H9 (cell line): Measurements from ENCODE around the gene CEP112. TPM values are rescaled to one million over a fixed set of nuclear protein-coding genes. Genes with fewer than 3 reads are reported as not detected.

Source experiments
- DNase-seq: peaks from one replicate; pipeline ENCODE4 v3.0.0-alpha.2; 2017
- H2AFZ ChIP-seq: one replicate; pipeline ENCODE4 v1.6.1; 2013; ENCODE audit warnings: mild to moderate bottlenecking, low read length, control low read depth, moderate library complexity
- H2AK5ac ChIP-seq: 2 replicates; pipeline ENCODE4 v1.6.1; 2013; ENCODE audit warnings: low read length, control low read depth, mixed read lengths; ENCODE audit not compliant: insufficient read length
- H2BK120ac ChIP-seq: one replicate; pipeline ENCODE4 v1.6.1; 2013; ENCODE audit warnings: low read depth, mild to moderate bottlenecking, low read length, control low read depth, inconsistent platforms; ENCODE audit not compliant: poor library complexity, severe bottlenecking
- H2BK12ac ChIP-seq: 2 replicates; pipeline ENCODE4 v1.6.1; 2013; ENCODE audit warnings: low read length, control low read depth, mixed read lengths, low read depth; ENCODE audit not compliant: insufficient read length
- H2BK15ac ChIP-seq: 2 replicates; pipeline ENCODE4 v1.6.1; 2013; ENCODE audit warnings: low read depth, low read length, control low read depth
- H2BK20ac ChIP-seq: one replicate; pipeline ENCODE4 v1.6.1; 2013; ENCODE audit warnings: low read depth, mild to moderate bottlenecking, low read length, control low read depth, inconsistent platforms; ENCODE audit not compliant: poor library complexity, severe bottlenecking
- H2BK5ac ChIP-seq: 2 replicates; pipeline ENCODE4 v1.6.1; 2013; ENCODE audit warnings: low read length, control low read depth, mixed read lengths; ENCODE audit not compliant: insufficient read length
- H3K14ac ChIP-seq: 2 replicates; pipeline ENCODE4 v1.6.1; 2013; ENCODE audit warnings: low read length, control low read depth; ENCODE audit not compliant: insufficient read depth
- H3K18ac ChIP-seq: 2 replicates; pipeline ENCODE4 v1.6.1; 2013; ENCODE audit warnings: low read depth, mild to moderate bottlenecking, mixed read lengths, low read length, control low read depth; ENCODE audit not compliant: insufficient read length
- H3K23ac ChIP-seq: 2 replicates; pipeline ENCODE4 v1.6.1; 2013; ENCODE audit warnings: low read length, control low read depth, mixed read lengths, low read depth; ENCODE audit not compliant: insufficient read length
- H3K23me2 ChIP-seq: 2 replicates; pipeline ENCODE4 v1.6.1; 2013; ENCODE audit warnings: low read depth, mild to moderate bottlenecking, mixed read lengths, low read length, control low read depth; ENCODE audit not compliant: insufficient read length, poor library complexity, severe bottlenecking
- H3K27ac ChIP-seq: 2 replicates; pipeline ENCODE4 v1.5.1; 2013; ENCODE audit warnings: low read length, control low read depth, mixed read lengths, low read depth; ENCODE audit not compliant: insufficient read length
- H3K27me3 ChIP-seq: 2 replicates; pipeline ENCODE4 v1.6.1; 2013; ENCODE audit warnings: low read length, control low read depth, inconsistent platforms; ENCODE audit not compliant: insufficient read depth
- H3K4ac ChIP-seq: 2 replicates; pipeline ENCODE4 v1.6.1; 2013; ENCODE audit warnings: low read depth, mild to moderate bottlenecking, control low read depth, inconsistent platforms, low read length, moderate library complexity
- H3K4me1 ChIP-seq: 2 replicates; pipeline ENCODE4 v1.6.1; 2013; ENCODE audit warnings: low read length, control low read depth, inconsistent platforms; ENCODE audit not compliant: insufficient read depth
- H3K4me2 ChIP-seq: 2 replicates; pipeline ENCODE4 v1.6.1; 2013; ENCODE audit warnings: low read length, control low read depth, mixed read lengths; ENCODE audit not compliant: insufficient read length, insufficient read depth
- H3K56ac ChIP-seq: 2 replicates; pipeline ENCODE4 v1.6.1; 2013; ENCODE audit warnings: low read depth, mild to moderate bottlenecking, mixed read lengths, low read length, control low read depth; ENCODE audit not compliant: insufficient read length
- H3K79me1 ChIP-seq: 2 replicates; pipeline ENCODE4 v1.6.1; 2013; ENCODE audit warnings: low read depth, mild to moderate bottlenecking, moderate library complexity, low read length, control low read depth, inconsistent platforms; ENCODE audit not compliant: insufficient read depth, poor library complexity, severe bottlenecking
- H3K79me2 ChIP-seq: 2 replicates; pipeline ENCODE4 v1.6.1; 2013; ENCODE audit warnings: low read length, control low read depth, inconsistent platforms; ENCODE audit not compliant: insufficient read depth
- H3K9ac ChIP-seq: 2 replicates; pipeline ENCODE4 v1.6.1; 2013; ENCODE audit warnings: low read length, control low read depth, mixed read lengths; ENCODE audit not compliant: insufficient read length; ENCODE audit errors: extremely low read depth
- H3K9me3 ChIP-seq: one replicate; pipeline ENCODE4 v1.6.1; 2013; ENCODE audit warnings: low read depth, low read length, inconsistent platforms; ENCODE audit not compliant: control insufficient read depth
- H3T11ph ChIP-seq: one replicate; pipeline ENCODE4 v1.6.1; 2013; ENCODE audit warnings: mild to moderate bottlenecking, low read length, control low read depth, inconsistent platforms
- H4K20me1 ChIP-seq: one replicate; pipeline ENCODE4 v1.6.1; 2013; ENCODE audit not compliant: control insufficient read depth, insufficient read length, insufficient read depth
- H4K5ac ChIP-seq: 2 replicates; pipeline ENCODE4 v1.6.1; 2013; ENCODE audit warnings: low read depth, mild to moderate bottlenecking, mixed read lengths, low read length, control low read depth; ENCODE audit not compliant: insufficient read length
- H4K8ac ChIP-seq: replicated peaks from 2 replicates; pipeline ENCODE4 v1.6.1; 2013; ENCODE audit warnings: low read length, control low read depth, mixed read lengths, low read depth; ENCODE audit not compliant: insufficient read length
- H4K91ac ChIP-seq: 2 replicates; pipeline ENCODE4 v1.6.1; 2013; ENCODE audit warnings: low read depth, mild to moderate bottlenecking, moderate library complexity, mixed read lengths, low read length, control low read depth; ENCODE audit not compliant: insufficient read length
- H3K27ac Mint-ChIP-seq, 3 experiments: 2 replicates in 2 of 3; 3 replicates in 1 of 3; pipeline ENCODE4 v1.8.0; 2020 to 2021; ENCODE audit warnings: mixed read lengths in 3 of 3, mild to moderate bottlenecking in 1 of 3, moderate library complexity in 1 of 3
- H3K27me3 Mint-ChIP-seq: 2 replicates; pipeline ENCODE4 v1.8.0; 2021; ENCODE audit warnings: low read depth, mild to moderate bottlenecking, moderate library complexity, mixed read lengths
- H3K36me3 Mint-ChIP-seq, 3 experiments: 2 replicates in 2 of 3; 3 replicates in 1 of 3; pipeline ENCODE4 v1.8.0; 2020 to 2021; ENCODE audit warnings: low read depth in 3 of 3, mixed read lengths in 3 of 3; ENCODE audit not compliant: insufficient read depth in 1 of 3
- H3K4me1 Mint-ChIP-seq, 2 experiments: 2 replicates each; pipeline ENCODE4 v1.8.0; 2020; ENCODE audit warnings: mixed read lengths in 2 of 2
- H3K4me3 Mint-ChIP-seq, 2 experiments: 2 replicates in 1 of 2; 3 replicates in 1 of 2; pipeline ENCODE4 v1.8.0; 2020 to 2021; ENCODE audit warnings: mild to moderate bottlenecking in 2 of 2, mixed read lengths in 2 of 2, moderate library complexity in 1 of 2
- H3K9me3 Mint-ChIP-seq, 2 experiments: 2 replicates in 1 of 2; 3 replicates in 1 of 2; pipeline ENCODE4 v1.8.0; 2020; ENCODE audit warnings: mild to moderate bottlenecking in 2 of 2, mixed read lengths in 2 of 2, moderate library complexity in 1 of 2
- WGBS: extraction: QIAGEN DNeasy Blood & Tissue Kit; methylation state at CpG from one replicate; pipeline ENCODE4 v1.1.7; 2013; ENCODE audit warnings: missing lambda C conversion rate, low lambda C conversion rate, mixed read lengths; ENCODE audit not compliant: insufficient read length; ENCODE audit errors: extremely low coverage; 5-methylcytosine and 5-hydroxymethylcytosine counted together
- total RNA-seq: library from RNA; stranded (reverse); gene quantifications from 2 replicates; pipeline ENCODE4 v1.2.1, GENCODE V29; 2021
- TF ChIP-seq, protein P1 (sequence below): fragments of 200-600 bp; sonication (generic); conservative IDR thresholded peaks from 3 replicates; pipeline ENCODE4 v1.8.0; 2021; ENCODE audit warnings: antibody characterized with exemption, mild to moderate bottlenecking

CEP112 gene
- total RNA-seq, 1 experiment from 2014 or later = 5.4 TPM

DNA sequence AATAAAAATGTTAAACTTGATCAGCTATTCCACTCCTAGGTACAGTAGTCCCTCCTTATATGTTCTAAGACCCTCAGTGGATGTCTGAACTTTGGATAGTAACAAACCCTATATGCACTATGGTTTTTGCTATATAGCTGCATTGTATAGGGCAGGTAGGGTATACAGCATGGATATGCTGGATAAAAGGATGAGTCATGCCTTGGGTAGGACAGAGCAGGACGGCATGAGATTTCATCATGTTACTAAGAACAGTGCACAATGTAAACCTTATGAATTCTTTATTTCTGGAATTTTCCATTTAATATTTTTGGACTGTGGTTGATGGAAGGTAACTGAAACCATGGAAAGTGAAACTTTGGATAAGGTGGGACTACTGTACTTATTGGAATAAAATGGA, 235.1 kb downstream of the CEP112 start:
- no peak overlapping the region for H3K9ac ChIP-seq
- H3K56ac ChIP-seq = no peak overlapping the region
- no peak overlapping the region for H2BK5ac ChIP-seq
- H3K79me2 ChIP-seq = no peaks in the 10 kb centered on the region
- H3K4ac ChIP-seq = no peak overlapping the region
- no peaks in the 10 kb centered on the region for H3K79me1 ChIP-seq
- H3K9me3 ChIP-seq = no peaks in the 10 kb centered on the region
- Mint-ChIP-seq H3K27ac (no peak overlapping the region), H3K27me3 (no peaks in the 10 kb centered on the region), H3K4me3 (no peak overlapping the region), H3K4me1 (peaks cover 13 to 15% of the 10 kb centered on the region in 2 experiments), H3K9me3 (peaks cover 4 to 10% of the 10 kb centered on the region in 2 experiments; a peak in 4 of 5 replicates), H3K36me3 (peaks cover 0 to 13% (median 0%) of the 10 kb centered on the region in 3 experiments; a peak in 3 of 7 replicates)
- H3K23me2 ChIP-seq = no peaks in the 10 kb centered on the region
- no peak overlapping the region for H2BK12ac ChIP-seq
- H4K5ac ChIP-seq = no peak overlapping the region
- no peak overlapping the region for H4K91ac ChIP-seq
- H3K18ac ChIP-seq = no peak overlapping the region
- H2AK5ac ChIP-seq = no peak overlapping the region
- no CpG with 5 or more reads among the region's 1 CpG for WGBS
- H3K14ac ChIP-seq = no peak overlapping the region
- no peak overlapping the region for H3K27ac ChIP-seq
- DNase-seq = no peak
- H2BK15ac ChIP-seq = no peak overlapping the region
- no peak overlapping the region for H4K8ac ChIP-seq
- no peak overlapping the region for H3K23ac ChIP-seq
- TF ChIP-seq, protein P1, sequence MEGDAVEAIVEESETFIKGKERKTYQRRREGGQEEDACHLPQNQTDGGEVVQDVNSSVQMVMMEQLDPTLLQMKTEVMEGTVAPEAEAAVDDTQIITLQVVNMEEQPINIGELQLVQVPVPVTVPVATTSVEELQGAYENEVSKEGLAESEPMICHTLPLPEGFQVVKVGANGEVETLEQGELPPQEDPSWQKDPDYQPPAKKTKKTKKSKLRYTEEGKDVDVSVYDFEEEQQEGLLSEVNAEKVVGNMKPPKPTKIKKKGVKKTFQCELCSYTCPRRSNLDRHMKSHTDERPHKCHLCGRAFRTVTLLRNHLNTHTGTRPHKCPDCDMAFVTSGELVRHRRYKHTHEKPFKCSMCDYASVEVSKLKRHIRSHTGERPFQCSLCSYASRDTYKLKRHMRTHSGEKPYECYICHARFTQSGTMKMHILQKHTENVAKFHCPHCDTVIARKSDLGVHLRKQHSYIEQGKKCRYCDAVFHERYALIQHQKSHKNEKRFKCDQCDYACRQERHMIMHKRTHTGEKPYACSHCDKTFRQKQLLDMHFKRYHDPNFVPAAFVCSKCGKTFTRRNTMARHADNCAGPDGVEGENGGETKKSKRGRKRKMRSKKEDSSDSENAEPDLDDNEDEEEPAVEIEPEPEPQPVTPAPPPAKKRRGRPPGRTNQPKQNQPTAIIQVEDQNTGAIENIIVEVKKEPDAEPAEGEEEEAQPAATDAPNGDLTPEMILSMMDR = no peak
- no peaks in the 10 kb centered on the region for H4K20me1 ChIP-seq
- peaks cover 3% of the 10 kb centered on the region; the same call in 1 of the 2 replicates for H3K4me1 ChIP-seq
- no peak overlapping the region for H3T11ph ChIP-seq
- no peak overlapping the region for H2AFZ ChIP-seq
- H2BK120ac ChIP-seq = no peak overlapping the region
- no peak overlapping the region for H2BK20ac ChIP-seq
- no peak overlapping the region for H3K4me2 ChIP-seq
- no peaks in the 10 kb centered on the region for H3K27me3 ChIP-seq
